Measurements from ENCODE around the gene LY6G6F.

DNA sequence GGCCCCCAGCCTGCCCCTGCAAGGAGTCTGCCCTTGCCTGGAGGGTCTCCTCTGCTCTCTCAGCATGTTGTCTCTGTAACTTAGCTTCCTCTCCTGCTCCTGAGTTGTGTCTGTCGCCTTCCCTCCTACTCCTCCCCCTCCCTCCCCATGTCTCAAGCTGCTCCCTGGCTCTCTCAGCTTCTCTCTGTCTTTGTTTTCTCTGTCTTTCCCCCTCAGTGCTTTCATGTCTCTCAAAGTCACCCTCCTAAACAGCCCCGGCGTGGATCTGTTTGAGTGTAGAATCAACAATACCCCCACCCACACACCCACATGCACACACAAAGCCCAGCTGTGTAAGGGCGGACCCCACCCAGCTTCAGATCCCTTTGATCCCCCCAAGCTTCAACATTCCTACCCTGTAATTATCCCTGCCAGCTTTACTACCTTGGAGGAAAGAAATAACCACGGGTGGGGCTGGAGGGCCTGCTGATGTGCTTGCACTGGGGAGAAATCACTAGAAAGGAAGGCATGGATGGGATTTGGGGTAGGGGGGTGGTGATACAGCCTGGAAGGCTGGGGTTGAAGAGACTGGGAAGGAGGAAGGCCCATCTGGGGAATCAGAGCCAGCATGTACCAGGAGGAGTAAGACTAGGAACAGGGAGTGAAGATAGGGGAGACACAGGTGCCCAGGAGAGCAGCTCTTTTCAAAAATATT lies 7.5 kb downstream of the LY6G6F start:
- TF ChIP-seq YY1 (IDR thresholded peaks at IDR 0.05; ENCODE audit: insufficient read depth, insufficient read length) (no peak), ZNF274 (IDR thresholded peaks at IDR 0.05; ENCODE audit: low read depth, low read length) (no peak), SUZ12 (IDR thresholded peaks at IDR 0.05; ENCODE audit: extremely low read depth, insufficient read depth, insufficient read length) (no peak)
